WERI-Rb-1 (cell line): ENCODE measurements around the gene IL19.
A peak's percentile ranks its signal among the peaks of the same experiment; 100 is the strongest.

Experiments used
- DNase-seq: peaks from one replicate; pipeline ENCODE4 v3.0.0-alpha.2; 2020
- H3K27ac ChIP-seq: fragments of 250-450 bp; sonication (Bioruptor Pico); 2 replicates; pipeline ENCODE4 v1.5.1; 2020; ENCODE audit warnings: mild to moderate bottlenecking, moderate library complexity
- H3K27me3 ChIP-seq: fragments of 250-450 bp; sonication (Bioruptor Pico); 2 replicates; pipeline ENCODE4 v1.5.1; 2021; ENCODE audit warnings: mild to moderate bottlenecking, low read depth, moderate library complexity; ENCODE audit not compliant: insufficient read depth, severe bottlenecking
- H3K36me3 ChIP-seq: fragments of 250-450 bp; sonication (Bioruptor Pico); 2 replicates; pipeline ENCODE4 v1.5.1; 2020; ENCODE audit warnings: mild to moderate bottlenecking, moderate library complexity
- H3K4me3 ChIP-seq: 2 replicates; pipeline ENCODE4 v1.5.1; 2011; ENCODE audit warnings: low read depth, mild to moderate bottlenecking, control low read depth, low read length
- H3K9me3 ChIP-seq: fragments of 250-450 bp; sonication (Bioruptor Pico); 2 replicates; pipeline ENCODE4 v1.5.1; 2021; ENCODE audit warnings: mild to moderate bottlenecking, moderate library complexity; ENCODE audit not compliant: severe bottlenecking
- CTCF ChIP-seq: IDR thresholded peaks from 2 replicates; pipeline ENCODE4 v1.5.1; 2011; ENCODE audit warnings: low read depth, mild to moderate bottlenecking, control low read depth, inconsistent platforms, low read length

Gene IL19

GRCh38 chr1:206863266-206863665, 92.7 kb downstream of the IL19 start:
- no peak overlapping the region for H3K27ac ChIP-seq
- H3K36me3 ChIP-seq = no peaks in the 10 kb centered on the region
- no peak overlapping the region for H3K4me3 ChIP-seq
- peaks cover 94% of the 10 kb centered on the region for H3K27me3 ChIP-seq
- no peak for DNase-seq
- H3K9me3 ChIP-seq = no peaks in the 10 kb centered on the region
- no peak for TF ChIP-seq CTCF

- Histone ChIP-seq H3K4me3 (no peak within 1 kb of the TSS), H3K27me3 (peaks cover 92% of the 10 kb centered on the region), H3K27ac (no peak within 1 kb of the TSS), H3K9me3 (no peaks in the 10 kb centered on the region), H3K36me3 (no peaks in the 10 kb centered on the region)
- DNase-seq = peak; percentile 90
- peak; percentile 100 for TF ChIP-seq CTCF
Measured at GRCh38 chr1:206864939-206865671, 94.5 kb downstream of the IL19 start, which contains the start of gene IL20. Gene IL20, plus strand, starts transcription at chr1:206865623. Its CDS starts 230 bp downstream, at chr1:206865853.

GRCh38 chr1:206866062-206866461, 95.5 kb downstream of the IL19 start:
- Histone ChIP-seq H3K4me3 (no peak overlapping the region), H3K27me3 (peaks cover 92% of the 10 kb centered on the region), H3K36me3 (no peaks in the 10 kb centered on the region), H3K9me3 (no peaks in the 10 kb centered on the region), H3K27ac (no peak overlapping the region)
- TF ChIP-seq CTCF = no peak
- no peak for DNase-seq

- peaks cover 6% of the 10 kb centered on the region for H3K9me3 ChIP-seq
- no peak overlapping the region for H3K4me3 ChIP-seq
- DNase-seq = no peak
- TF ChIP-seq CTCF = no peak
- H3K27me3 ChIP-seq = peaks cover 92% of the 10 kb centered on the region
- no peak overlapping the region for H3K27ac ChIP-seq
- H3K36me3 ChIP-seq = no peaks in the 10 kb centered on the region
Measured at GRCh38 chr1:206867239-206867638, 96.7 kb downstream of the IL19 start.

- peaks cover 92% of the 10 kb centered on the region for H3K27me3 ChIP-seq
- H3K9me3 ChIP-seq = peaks cover 11% of the 10 kb centered on the region
- H3K27ac ChIP-seq = no peak overlapping the region
- H3K4me3 ChIP-seq = no peak overlapping the region
- no peaks in the 10 kb centered on the region for H3K36me3 ChIP-seq
- DNase-seq = no peak
- no peak for TF ChIP-seq CTCF
Measured at GRCh38 chr1:206867716-206868115, 97.1 kb downstream of the IL19 start.

- H3K4me3 ChIP-seq = no peak overlapping the region
- H3K27ac ChIP-seq = no peak overlapping the region
- DNase-seq = no peak
- no peaks in the 10 kb centered on the region for H3K36me3 ChIP-seq
- no peak for TF ChIP-seq CTCF
- peaks cover 13% of the 10 kb centered on the region for H3K9me3 ChIP-seq
- H3K27me3 ChIP-seq = peaks cover 92% of the 10 kb centered on the region
Measured at GRCh38 chr1:206868264-206868663, 97.7 kb downstream of the IL19 start.
